Measurements from ENCODE around the gene BRAP.
A peak's percentile ranks its signal among the peaks of the same experiment; 100 is the strongest.
"Not testable (repeated sequence)": the region's sequence is repeated elsewhere in the genome, so short reads cannot be mapped to it uniquely, and the experiment has no call there.

The BRAP gene, protein sequence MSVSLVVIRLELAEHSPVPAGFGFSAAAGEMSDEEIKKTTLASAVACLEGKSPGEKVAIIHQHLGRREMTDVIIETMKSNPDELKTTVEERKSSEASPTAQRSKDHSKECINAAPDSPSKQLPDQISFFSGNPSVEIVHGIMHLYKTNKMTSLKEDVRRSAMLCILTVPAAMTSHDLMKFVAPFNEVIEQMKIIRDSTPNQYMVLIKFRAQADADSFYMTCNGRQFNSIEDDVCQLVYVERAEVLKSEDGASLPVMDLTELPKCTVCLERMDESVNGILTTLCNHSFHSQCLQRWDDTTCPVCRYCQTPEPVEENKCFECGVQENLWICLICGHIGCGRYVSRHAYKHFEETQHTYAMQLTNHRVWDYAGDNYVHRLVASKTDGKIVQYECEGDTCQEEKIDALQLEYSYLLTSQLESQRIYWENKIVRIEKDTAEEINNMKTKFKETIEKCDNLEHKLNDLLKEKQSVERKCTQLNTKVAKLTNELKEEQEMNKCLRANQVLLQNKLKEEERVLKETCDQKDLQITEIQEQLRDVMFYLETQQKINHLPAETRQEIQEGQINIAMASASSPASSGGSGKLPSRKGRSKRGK

DNA sequence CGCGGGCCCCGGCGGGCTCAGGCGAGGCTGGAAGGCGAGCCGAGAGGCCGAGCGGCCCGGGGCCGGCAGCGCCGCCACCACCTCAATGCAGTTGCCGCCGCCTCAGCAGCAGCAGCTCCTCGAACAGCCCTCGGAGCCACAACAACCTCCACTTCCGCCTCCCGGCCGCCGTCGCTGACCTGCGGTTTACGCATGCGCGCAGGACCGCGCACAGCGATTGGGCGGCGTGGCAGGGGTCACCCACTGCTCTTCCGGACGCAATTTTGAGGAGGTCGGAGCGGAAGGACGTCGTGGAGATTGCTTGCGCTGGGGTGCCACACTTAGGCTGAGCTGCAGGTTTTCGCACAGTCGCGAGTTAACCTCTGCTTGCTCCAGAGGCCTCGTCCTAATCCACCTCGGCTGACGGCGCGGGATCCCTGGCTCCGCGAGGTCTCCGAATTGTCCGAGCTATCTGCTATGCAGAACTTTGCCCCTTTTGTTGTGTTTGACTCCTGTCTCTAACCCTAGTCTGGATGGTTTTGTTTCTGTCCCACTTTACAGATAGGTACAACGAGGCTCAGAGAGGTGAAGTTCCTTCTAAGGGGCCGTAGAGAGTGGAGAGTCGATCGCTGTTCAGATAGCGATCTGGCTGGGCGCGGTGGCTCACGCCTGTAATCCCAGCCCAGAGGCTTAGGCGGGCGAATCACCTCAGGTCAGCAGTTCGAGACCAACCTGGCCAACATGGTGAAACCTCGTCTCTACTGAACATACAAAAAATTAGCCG is at the start of gene BRAP, which contains the start of gene ACAD10:
Gene BRAP, minus strand, starts transcription at position 146 of the 763 bp plus-strand sequence. CDS start 164 bp downstream, outside the sequence.
Gene ACAD10, plus strand, starts transcription at position 243 of the 763 bp plus-strand sequence. CDS start 6,657 bp downstream, outside the sequence.
- peak; percentile 92 to 94 for DNase-seq

DNA sequence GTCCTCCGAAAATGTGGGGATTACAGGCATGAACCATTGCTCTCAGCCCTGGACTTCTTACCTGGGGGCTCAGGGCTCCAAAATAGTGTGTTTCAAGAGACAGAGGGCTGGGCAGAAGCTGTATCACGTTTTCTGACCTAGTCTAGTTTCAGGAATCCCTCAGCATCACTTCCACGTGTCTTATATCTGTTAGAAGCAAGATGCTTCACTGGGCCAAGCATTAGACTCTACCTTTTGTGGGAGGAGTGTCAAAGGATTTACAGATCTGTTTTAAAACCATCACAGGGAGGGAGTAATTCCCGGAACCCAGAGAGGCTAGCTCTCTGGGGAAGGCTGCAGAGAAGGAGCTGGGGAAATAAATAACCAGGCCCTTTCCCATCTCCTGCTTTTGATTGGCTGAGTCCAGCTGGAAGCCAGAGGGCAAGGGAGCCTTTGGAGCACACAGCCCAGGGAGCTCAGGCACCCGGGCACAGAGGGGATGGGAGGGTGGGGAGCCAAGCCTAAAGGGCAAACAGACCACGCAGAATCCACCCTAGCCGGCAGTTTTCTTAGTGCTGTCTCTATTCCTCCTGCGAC is 47.7 kb upstream of the BRAP start:
- no peak for DNase-seq

DNA sequence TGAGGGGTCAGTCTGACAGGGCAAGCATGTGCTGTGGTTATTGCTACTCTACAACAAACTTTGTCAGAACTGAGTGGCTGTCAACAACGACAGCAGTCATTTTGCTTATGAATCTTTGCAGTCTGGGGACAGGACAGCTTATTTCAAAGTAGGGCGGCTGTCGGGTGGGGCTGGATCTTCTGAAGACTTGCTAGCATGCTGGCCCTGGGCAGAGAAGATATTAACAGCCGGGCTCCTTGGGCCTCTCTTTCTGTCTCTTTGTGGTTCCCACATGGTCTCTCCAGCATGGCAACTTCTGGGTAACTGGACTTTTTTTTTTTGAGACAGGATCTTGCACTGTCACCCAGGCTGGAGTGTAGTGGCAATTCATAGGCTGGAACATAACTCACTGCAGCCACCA is 47.0 kb upstream of the BRAP start:
- DNase-seq: no peak

DNA sequence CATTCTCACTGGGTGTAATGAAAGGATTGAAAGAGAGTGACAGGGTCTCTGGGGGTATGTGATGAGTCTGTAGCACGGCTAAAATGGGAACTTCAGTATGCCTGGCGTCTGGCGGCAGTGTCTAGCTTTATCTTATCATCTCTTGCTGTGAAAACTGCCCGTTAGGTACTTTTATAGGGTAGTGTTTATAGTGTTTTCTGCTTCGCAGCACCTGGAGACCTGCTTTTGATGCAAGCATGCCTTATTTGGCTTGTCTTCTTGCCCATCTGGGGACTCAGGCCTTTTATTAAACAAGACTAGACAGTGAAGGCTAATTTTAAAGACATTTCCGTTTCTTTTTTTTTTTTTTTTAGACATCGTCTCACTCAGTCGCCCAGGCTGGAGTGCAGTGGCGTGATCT is 44.7 kb upstream of the BRAP start:
- DNase-seq: no peak

DNA sequence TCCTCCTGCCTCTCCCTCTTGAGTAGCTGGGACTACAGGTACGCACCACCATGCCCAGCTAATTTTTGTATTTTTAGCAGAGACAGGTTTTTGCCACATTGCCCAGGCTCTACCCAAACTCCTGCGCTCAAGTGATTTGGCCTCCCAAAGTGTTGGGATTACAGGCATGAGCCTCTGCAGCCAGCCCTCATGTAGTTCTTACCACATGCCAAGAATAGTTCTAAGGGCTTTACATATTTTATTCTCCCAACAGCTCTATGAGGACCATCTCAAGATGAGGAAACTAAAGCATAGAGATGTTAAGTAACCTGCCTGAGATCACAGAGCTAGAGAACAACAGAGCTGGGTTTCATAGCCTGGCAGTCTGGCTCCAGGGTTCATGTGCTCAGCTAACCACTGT is 43.0 kb upstream of the BRAP start:
- DNase-seq: no peak

DNA sequence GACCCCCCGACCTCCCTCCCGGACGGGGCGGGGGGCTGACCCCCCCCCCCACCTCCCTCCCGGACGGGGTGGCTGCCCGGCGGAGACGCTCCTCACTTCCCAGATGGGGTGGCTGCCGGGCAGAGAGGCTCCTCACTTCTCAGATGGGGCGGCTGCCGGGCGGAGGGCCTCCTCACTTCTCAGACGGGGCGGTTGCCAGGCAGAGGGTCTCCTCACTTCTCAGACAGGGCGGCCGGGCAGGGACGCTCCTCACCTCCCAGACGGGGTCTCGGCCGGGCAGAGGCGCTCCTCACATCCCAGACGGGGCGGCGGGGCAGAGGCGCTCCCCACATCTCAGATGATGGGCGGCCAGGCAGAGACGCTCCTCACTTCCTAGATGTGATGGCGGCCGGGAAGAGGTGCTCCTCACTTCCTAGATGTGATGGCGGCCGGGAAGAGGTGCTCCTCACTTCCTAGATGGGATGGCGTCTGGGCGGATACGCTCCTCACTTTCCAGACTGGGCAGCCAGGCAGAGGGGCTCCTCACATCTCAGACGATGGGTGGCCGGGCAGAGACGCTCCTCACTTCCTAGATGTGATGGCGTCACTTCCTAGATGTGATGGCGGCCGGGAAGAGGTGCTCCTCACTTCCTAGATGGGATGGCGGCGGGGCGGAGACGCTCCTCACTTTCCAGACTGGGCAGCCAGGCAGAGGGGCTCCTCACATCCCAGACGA is 38.0 kb upstream of the BRAP start:
- not testable (repeated sequence) for DNase-seq

DNA sequence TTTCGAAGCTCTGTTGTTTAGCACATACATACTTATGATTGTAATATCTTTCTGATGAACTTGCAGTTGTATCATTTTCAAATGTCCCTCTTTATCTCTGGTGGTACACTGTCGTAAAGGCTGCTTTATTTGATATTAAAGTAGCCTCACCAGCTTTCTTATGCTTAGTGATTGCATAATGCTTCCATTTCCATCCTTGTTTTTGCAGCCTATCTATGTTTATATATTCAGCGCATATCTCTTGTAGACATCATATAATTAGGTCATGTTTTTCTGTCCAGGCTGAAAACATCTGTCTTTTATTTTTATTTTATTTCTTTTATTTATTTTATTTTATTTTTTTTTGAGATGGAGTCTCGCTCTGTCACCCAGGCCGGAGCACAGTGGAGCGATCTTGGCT is 34.7 kb upstream of the BRAP start:
- DNase-seq: no peak

DNA sequence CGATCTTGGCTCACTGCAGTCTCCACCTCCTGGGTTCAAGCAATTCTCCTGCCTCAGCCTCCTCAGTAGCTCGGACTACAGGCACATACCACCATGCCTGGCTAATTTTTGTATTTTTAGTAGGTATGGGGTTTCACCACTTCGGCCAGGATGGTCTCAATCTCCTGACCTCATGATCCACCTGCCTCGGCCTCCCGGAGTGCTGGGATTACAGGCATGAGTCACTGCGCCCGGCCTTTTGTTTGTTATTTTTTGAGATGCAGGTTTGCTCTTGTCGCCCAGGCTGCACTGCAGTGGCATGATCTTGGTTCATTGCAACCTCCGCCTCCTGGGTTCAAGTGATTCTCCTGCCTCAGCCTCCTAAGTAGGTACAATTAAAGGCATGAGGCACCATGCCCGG is 33.6 kb upstream of the BRAP start:
- not testable (repeated sequence) for DNase-seq

DNA sequence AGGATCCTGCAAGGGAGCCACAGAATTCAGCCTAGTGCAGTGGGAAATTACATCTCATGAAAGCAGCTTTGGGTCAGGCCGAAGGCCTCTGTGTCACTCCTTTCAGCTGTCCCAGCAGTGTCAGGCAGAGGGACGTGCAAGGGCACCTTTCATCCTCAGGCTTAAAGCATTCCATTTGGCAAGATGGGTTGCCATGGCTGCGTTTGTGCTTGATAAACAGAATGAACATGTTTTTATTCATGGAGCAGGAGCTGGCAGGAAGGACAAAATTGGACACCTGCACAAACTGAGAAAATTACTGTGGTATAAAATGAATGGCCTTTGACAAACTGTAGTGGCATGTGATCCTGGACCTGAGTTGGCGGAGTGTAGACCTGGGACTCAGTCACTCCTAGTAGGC is 29.5 kb upstream of the BRAP start:
- DNase-seq: no peak

DNA sequence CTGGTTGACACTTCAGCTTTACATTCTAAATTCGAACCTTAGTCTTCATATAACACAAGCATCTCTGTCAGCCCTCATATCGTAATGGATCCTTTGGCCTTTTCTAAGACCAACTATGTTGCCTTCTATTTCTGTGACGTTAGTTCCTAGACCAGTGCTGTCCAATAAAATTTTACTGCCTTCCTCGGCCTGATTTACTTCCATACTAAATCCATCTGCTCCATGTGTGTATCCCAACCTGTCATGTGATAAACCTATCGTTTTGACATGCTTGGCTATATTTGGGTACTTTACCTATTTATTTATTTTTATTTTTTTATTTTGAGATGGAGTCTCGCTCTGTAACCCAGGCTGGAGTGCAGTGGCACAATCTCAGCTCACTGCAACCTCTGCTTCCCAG is 20.4 kb upstream of the BRAP start:
- DNase-seq: no peak

DNA sequence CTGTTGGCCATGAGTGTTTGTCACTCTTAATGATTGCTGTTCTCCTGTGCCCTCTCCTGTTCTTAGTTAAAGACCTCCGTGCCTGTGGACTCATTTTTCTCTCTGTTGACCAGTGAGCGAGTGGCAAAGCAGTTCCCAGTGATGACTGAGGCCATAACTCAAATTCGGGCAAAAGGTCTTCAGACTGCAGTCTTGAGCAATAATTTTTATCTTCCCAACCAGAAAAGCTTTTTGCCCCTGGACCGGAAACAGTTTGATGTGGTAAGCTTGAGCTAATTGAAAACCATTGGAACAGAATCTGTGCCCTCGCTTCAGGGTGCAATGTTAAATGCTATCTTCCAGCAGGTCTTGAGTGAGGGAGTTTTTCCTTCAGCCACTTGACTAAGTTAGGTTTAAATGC is 19.9 kb upstream of the BRAP start:
- DNase-seq: no peak

DNA sequence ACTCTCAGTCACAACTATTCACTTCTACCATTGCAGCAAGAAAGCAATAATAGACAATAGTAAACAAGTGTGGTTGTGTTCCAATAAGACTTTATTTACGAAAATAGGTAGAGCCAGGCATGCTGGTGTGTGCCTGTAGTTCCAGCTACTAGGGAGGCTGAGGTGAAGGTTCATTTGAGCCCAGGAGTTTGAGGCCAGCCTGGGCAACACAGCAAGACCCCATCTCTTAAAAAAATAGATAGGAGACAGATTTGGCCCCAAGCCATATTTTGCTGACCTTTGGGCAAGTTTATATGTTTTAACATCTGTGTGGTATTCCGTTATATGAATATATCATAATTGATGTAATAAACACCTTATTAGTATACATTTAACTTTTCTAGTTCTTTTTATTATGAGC is 14.2 kb upstream of the BRAP start:
- DNase-seq: no peak

DNA sequence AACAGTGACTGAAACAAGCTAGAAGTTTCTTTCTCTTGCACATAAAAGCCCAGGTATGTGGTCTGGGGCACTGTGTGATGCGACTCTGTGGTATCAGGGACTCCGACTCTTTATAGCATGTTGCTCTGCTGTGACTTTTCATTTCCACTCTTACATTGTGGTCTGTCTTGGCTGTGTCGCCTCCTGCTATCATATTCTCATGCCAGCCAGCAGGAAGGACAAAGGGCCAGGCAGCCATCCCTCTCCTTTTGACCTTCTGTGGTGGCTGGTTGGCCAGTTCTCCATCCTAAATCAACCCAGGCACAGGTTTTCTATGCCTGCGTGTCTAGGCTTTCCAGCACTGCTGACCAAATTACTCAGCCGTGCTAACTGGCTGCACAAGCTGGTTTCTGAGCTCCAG is 8.1 kb upstream of the BRAP start:
- no peak for DNase-seq

DNA sequence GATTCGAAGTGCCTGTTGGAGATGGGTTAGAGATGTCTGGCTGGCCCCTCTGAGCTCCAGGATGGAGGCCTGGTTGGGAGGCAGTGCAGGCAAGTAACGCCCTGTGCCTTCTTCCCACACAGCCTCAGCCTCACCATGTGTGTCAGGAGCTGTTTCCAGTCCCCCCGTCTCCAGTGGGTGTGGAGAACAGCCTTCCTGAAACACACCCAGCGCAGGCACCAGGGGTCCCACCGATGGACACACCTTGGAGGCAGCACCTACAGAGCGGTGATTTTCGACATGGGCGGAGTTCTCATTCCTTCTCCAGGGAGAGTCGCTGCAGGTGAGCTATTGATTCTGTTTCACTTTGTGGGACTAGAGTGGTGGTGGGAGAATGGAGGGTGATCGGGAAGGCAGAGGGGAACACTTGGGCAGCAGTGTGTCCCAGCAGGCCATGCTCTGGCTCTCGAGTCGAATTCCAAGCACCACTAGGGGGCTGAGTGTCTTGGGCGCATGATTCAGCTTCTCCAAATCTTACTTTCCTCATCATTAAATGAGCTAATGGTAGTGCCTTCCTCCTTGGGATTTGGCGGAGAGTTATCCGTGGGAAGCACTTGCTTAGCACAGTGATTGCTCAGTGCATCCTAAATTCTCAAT is 6.9 kb upstream of the BRAP start:
- no peak for DNase-seq

DNA sequence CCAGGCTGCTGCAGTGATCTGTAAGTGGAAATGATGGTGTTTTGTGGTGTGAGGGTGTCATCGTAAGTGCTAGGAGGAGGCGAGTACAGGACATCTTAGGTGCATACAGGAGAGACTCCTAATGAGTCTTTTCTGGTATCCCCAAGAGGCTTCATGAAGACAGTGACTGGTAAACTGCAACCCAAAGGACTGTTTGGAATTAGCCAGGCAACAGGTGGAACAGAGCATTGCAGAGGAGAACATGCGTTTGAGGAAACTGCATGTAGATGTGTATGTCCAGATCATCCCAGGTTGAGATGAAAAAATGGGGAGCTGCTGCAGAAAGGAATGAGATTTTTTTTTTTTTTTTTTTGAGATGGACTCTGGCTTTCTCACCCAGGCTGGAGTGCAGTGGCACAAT is 5.5 kb upstream of the BRAP start:
- DNase-seq: no peak

DNA sequence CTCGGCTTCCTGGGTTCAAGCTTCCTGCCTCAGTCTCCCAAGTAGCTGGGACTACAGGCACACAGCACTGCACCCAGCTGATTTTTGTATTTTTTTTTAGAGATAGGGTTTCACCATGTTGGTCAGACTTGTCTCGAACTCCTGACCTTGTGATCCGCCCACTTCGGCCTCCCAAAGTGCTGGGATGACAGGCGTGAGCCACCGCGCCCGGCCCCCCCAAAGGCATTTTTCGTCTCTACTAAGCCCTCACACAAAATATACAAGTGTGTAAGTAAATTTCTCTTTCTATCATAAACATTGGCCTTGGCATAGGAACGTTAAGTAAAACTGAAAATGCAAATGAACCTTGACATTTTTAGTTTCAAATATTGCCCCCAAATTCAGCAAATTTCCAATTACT is 2.2 kb upstream of the BRAP start:
- no peak for DNase-seq

DNA sequence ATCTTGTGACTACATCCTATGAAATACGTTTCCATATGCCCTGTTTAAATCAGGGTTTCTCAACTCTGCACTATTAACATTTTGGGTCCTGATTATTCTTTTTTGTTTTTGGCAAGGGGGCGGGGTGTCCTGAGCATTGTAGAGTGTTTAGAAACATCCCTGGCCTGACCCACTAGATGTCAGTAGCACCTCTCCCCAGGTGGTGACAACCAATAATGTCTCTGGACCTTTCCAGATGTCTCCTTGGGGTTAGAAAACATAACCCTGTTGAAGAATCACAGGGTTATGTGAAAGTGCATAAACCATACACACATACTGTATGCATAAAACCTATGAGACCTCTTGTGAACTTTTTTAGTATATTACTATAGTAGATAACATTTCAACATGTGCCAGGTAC is 1.5 kb upstream of the BRAP start:
- DNase-seq: no peak

DNA sequence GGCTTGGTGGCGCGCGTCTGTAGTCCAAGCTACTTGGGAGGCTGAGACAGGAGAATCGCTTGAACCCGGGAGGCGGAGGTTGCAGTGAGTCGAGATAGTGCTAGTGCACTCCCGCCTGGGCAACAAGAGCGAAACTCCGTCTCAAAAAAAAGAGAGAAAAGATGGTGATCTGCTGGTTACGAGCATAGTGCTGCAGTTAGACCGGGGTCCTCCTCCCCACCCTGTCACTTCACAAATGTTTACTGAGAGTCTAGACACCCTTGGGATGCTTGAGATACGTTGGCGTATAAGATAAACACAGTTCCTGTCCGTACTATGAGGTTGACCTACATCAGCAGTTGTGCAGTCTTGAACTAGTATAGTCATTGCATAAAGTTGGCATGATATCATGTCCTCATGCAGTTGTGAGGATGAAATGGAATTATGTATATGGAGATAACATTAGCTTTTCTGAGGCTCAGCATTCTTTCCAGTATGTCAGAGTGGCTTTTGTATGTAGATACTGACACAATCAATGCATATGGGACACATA is 884 bp upstream of the BRAP start:
- DNase-seq: no peak

DNA sequence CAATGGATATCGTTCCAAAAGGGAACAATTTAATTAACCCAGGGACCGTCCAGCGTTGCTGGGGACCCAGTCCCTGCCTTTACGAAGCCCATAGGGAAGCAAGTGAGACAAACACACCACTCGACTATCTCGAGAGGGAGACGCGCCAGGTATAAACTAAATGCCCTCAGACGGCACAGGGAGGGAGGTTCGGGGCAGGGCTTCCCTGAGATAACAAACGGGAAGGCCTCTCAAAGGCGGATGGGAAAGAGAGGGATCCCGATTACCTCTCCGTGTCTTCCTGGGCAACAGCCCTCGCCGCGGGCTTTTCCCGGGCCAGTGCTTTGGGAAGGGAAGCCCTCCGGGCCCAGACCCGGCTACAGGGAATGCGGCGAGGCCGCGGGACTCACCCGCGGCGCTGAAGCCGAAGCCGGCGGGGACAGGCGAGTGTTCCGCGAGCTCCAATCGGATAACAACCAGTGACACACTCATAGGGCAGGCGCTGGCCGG is 390 bp downstream of the BRAP start:
- DNase-seq: peak in 1 of 2 donors; percentile 2

DNA sequence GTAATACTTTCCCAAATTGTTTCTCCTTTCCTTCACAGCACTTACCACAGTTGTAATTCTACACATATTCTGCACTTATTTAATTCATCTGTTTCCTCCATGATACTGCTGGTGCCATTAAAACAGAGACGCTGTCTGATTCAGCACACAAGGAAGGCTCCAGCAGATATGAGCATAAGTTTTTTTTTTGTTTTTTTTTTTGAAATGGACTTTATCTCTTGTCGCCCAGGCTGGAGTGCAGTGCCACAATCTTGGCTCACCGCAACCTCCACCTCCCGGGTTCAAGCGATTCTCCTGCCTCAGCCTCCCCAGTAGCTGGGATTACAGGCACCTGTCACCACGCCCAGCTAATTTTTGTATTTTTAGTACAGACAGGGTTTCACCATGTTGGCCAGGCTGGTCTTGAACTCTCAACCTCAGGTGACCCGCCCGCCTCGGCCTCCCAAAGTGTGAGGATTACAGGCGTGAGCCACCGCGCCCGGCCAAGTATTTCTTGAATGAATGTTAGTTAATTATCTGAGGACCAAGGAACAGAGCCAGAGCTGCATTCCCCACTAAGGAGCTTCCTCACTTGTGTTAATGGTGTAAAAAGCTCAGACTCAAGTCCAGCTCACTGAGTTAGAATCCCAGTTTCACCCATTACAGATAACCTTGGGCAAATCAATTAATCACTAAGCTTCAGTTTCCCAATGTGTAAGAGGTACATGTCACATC is 1.1 kb downstream of the BRAP start:
- not testable (repeated sequence) for DNase-seq

DNA sequence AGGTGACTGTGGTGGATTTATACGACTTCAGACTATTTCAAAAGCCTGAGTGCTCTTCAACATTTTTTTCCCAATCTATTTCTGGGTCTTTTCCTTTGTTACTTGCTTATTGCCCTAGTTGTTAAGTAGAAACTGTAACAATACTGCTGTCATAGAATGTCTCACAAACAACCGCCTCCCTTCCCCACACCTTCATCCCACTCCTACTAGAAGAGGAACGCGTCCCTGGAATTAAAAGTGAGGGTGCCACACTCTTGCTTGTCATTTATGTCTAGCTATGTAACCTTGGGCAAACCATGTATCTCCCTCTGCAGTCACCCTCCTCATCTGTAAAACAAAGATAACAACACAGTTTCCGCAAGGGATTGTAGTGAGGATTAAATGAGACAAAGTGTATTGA is 8.6 kb downstream of the BRAP start:
- DNase-seq: no peak

All from stimulated activated CD4-positive, alpha-beta T cell treated with anti-CD3 and anti-CD28 coated beads, Interleukin-2, amount 100 ng/mL, for 48 hours (primary cell).